Fibroblast of lung (primary cell): ENCODE measurements around the gene LEUTX. TPM values are rescaled to one million over a fixed set of nuclear protein-coding genes. Genes with fewer than 3 reads are reported as not detected.

ENCODE experiments used
- DNase-seq, 2 donors: peaks; one replicate each; pipeline versions ENCODE4 v3.0.0 to v3.0.0-alpha.2; 2010; ENCODE audit warnings: low read depth in 2 of 2
- H2AFZ ChIP-seq: 2 replicates; pipeline ENCODE4 v1.5.1; 2012; ENCODE audit warnings: low read length, control low read depth, inconsistent platforms
- H3K27ac ChIP-seq: 2 replicates; pipeline ENCODE4 v1.5.1; 2011; ENCODE audit warnings: low read length, control low read depth; ENCODE audit not compliant: insufficient read depth
- H3K27me3 ChIP-seq: 2 replicates; pipeline ENCODE4 v1.5.1; 2011; ENCODE audit warnings: mild to moderate bottlenecking, low read length; ENCODE audit not compliant: control insufficient read depth, insufficient read depth
- H3K36me3 ChIP-seq: 2 replicates; pipeline ENCODE4 v1.5.1; 2011; ENCODE audit warnings: low read length; ENCODE audit not compliant: control insufficient read depth, insufficient read depth
- H3K4me1 ChIP-seq: 2 replicates; pipeline ENCODE4 v1.5.1; 2011; ENCODE audit warnings: low read length; ENCODE audit not compliant: control insufficient read depth, insufficient read depth; ENCODE audit errors: extremely low read depth
- H3K4me2 ChIP-seq: 2 replicates; pipeline ENCODE4 v1.5.1; 2011; ENCODE audit warnings: low read length, control low read depth; ENCODE audit not compliant: insufficient read depth; ENCODE audit errors: extremely low read depth
- H3K4me3 ChIP-seq, 4 experiments: fragments of 200-600 bp in 1 of 4; sonication (generic) in 1 of 4; replicated peaks in 1 of 4; 2 replicates each; pipeline ENCODE4 v1.5.1; 2011 to 2016; ENCODE audit warnings: low read length in 4 of 4, low read depth in 3 of 4, mild to moderate bottlenecking in 3 of 4, control low read depth in 2 of 4, inconsistent platforms in 1 of 4, mixed read lengths in 1 of 4; ENCODE audit not compliant: insufficient read depth in 1 of 4; ENCODE audit errors: control extremely low read depth in 1 of 4
- H3K79me2 ChIP-seq: 2 replicates; pipeline ENCODE4 v1.5.1; 2012; ENCODE audit warnings: mild to moderate bottlenecking, low read length, inconsistent platforms; ENCODE audit not compliant: control insufficient read depth, insufficient read depth
- H3K9ac ChIP-seq: 2 replicates; pipeline ENCODE4 v1.5.1; 2011; ENCODE audit warnings: mild to moderate bottlenecking, low read length, control low read depth; ENCODE audit not compliant: insufficient read depth
- H3K9me3 ChIP-seq: 2 replicates; pipeline ENCODE4 v1.5.1; 2012; ENCODE audit warnings: low read depth, low read length; ENCODE audit not compliant: control insufficient read depth, insufficient read depth
- H4K20me1 ChIP-seq: 2 replicates; pipeline ENCODE4 v1.5.1; 2011; ENCODE audit warnings: low read length; ENCODE audit not compliant: control insufficient read depth, insufficient read depth; ENCODE audit errors: extremely low read depth
- CTCF ChIP-seq, 2 donors: IDR thresholded peaks in 1 of 2; conservative IDR thresholded peaks in 1 of 2; 1 replicate in 1 of 2; 2 replicates in 1 of 2; pipeline ENCODE4 v1.5.1; 2011 to 2012; ENCODE audit warnings: low read length in 2 of 2, control low read depth in 1 of 2, inconsistent platforms in 1 of 2, low read depth in 1 of 2, mild to moderate bottlenecking in 1 of 2
- EZH2 ChIP-seq: IDR thresholded peaks from 2 replicates; pipeline ENCODE4 v1.5.1; 2012; ENCODE audit warnings: low read length, control low read depth, mild to moderate bottlenecking; ENCODE audit errors: missing control alignments
- polyA plus RNA-seq, 2 donors: library from polyadenylated mRNA; depleted of rRNA in 1 of 2; stranded (reverse) in 1 of 2; unstranded in 1 of 2; fragments of >200 nt; gene quantifications; 2 replicates each; pipeline ENCODE4 v1.2.1, GENCODE V29; 2011 to 2012; ENCODE audit warnings: missing spikeins in 1 of 2
- total RNA-seq: library from RNA; depleted of rRNA; stranded (reverse); fragments of >200 nt; gene quantifications from 2 replicates; pipeline ENCODE4 v1.2.1, GENCODE V29; 2014

LEUTX gene
- total and polyA plus RNA-seq, 2 donors (not counting 1 experiment from before 2014, with no cell fraction given) = not detected

DNA sequence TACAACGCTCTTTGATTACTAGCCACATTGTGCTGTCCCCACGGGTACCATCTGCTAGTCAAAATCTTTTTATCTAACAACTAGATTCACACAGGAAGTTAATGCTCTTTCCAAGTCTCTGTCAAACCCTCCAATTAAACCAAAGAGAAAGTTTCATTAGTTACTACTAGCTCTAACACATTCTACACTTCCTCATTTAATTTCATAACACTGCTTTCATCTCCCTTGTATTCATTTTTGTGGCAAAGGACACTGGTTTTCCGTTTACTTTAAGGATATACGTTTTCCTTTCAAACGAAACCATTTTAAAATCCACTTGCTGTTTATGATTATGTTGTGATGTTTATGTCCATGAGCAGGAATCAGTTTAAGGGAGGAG is 50.0 kb downstream of the LEUTX start:
- H3K4me1 ChIP-seq = peaks cover 5% of the 10 kb centered on the region
- TF ChIP-seq EZH2 (no peak), CTCF (conservative IDR thresholded peaks at IDR 0.05 in 1 of 2, IDR thresholded peaks at IDR 0.05 in 1 of 2; ENCODE audit: low read depth in 1 of 2, low read length in 2 of 2) (no peak)
- no peak for DNase-seq
- H3K36me3 ChIP-seq = peaks cover 16% of the 10 kb centered on the region
- H3K27ac ChIP-seq = no peak overlapping the region
- H3K27me3 ChIP-seq = no peaks in the 10 kb centered on the region
- H4K20me1 ChIP-seq = no peaks in the 10 kb centered on the region
- H3K79me2 ChIP-seq = peaks cover 5% of the 10 kb centered on the region
- no peaks in the 10 kb centered on the region for H3K9me3 ChIP-seq
- H3K4me3 ChIP-seq = no peak overlapping the region
- H2AFZ ChIP-seq = no peak overlapping the region
- H3K4me2 ChIP-seq = no peak overlapping the region
- H3K9ac ChIP-seq = no peak overlapping the region

GRCh38 chr19:39829702-39830275 is 51.1 kb downstream of the LEUTX start:
- no peak for DNase-seq
- Histone ChIP-seq H3K9ac (no peak overlapping the region), H3K27me3 (no peaks in the 10 kb centered on the region), H3K79me2 (peaks cover 5% of the 10 kb centered on the region), H3K4me2 (no peak overlapping the region), H3K9me3 (no peaks in the 10 kb centered on the region), H3K4me3 (no peak overlapping the region), H2AFZ (no peak overlapping the region), H4K20me1 (no peaks in the 10 kb centered on the region), H3K27ac (no peak overlapping the region), H3K36me3 (peaks cover 22% of the 10 kb centered on the region), H3K4me1 (peaks cover 10% of the 10 kb centered on the region)
- no peak for TF ChIP-seq CTCF (conservative IDR thresholded peaks at IDR 0.05 in 1 of 2, IDR thresholded peaks at IDR 0.05 in 1 of 2; ENCODE audit: low read depth in 1 of 2, low read length in 2 of 2)
- no peak for TF ChIP-seq EZH2

DNA sequence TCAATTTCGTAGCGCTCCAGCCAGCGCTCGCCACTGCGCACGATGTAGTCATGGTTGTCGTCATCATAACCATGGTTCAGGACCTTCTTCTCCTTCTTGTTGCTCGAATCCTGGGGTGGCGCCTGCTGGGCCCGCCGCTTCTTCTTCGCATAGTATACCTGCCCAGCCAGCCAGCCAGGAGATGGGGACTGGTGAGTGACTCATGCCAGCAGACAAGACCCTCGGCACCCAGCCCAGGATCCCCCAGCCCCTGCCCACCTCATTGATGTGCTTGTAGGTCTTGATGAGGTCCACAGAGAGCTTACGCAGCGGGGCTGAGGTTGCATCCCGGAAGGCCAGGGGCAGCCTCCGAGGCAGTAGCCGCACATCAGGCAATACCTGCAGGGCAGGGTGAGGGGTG is 51.8 kb downstream of the LEUTX start:
- Histone ChIP-seq H3K27ac (no peak overlapping the region), H3K9ac (no peak overlapping the region), H3K4me1 (peaks cover 10% of the 10 kb centered on the region), H3K79me2 (peaks cover 5% of the 10 kb centered on the region), H3K9me3 (no peaks in the 10 kb centered on the region), H3K4me2 (no peak overlapping the region), H3K27me3 (no peaks in the 10 kb centered on the region), H3K4me3 (no peak overlapping the region), H4K20me1 (no peaks in the 10 kb centered on the region), H2AFZ (no peak overlapping the region), H3K36me3 (peaks cover 24% of the 10 kb centered on the region)
- TF ChIP-seq EZH2 (no peak), CTCF (conservative IDR thresholded peaks at IDR 0.05 in 1 of 2, IDR thresholded peaks at IDR 0.05 in 1 of 2; ENCODE audit: low read depth in 1 of 2, low read length in 2 of 2) (no peak)
- no peak for DNase-seq
